ENCODE measurements around the gene SLC25A1. TPM values are rescaled to one million over a fixed set of nuclear protein-coding genes. Genes with fewer than 3 reads are reported as not detected.

Gene SLC25A1
- total and polyA plus RNA-seq, 4 donors = 36.3 to 95.8 (median 48.6) TPM

GRCh38 chr22:19193879-19194278, 15.3 kb upstream of the SLC25A1 start:
- Histone ChIP-seq H3K27me3 (ENCODE audit: control insufficient read depth in 3 of 3, insufficient read depth in 3 of 3, low read length in 2 of 3) (no peaks in the 10 kb centered on the region), H3K27ac (ENCODE audit: low read depth in 1 of 2, low read length in 1 of 2) (no peak overlapping the region), H3K4me1 (ENCODE audit: control insufficient read depth in 5 of 5, insufficient read depth in 5 of 5, low read length in 5 of 5) (no peaks in the 10 kb centered on the region), H3K9me3 (ENCODE audit: control insufficient read depth in 4 of 4, insufficient read depth in 3 of 4, low read length in 3 of 4) (no peaks in the 10 kb centered on the region), H3K36me3 (ENCODE audit: control insufficient read depth in 4 of 4, insufficient read depth in 4 of 4, low read length in 4 of 4) (peaks cover 0 to 4% (median 0%) of the 10 kb centered on the region in 4 donors), H3K4me3 (no peak overlapping the region), H3K9ac (ENCODE audit: insufficient read depth in 1 of 2, low read length in 2 of 2) (no peak overlapping the region)
- TF ChIP-seq CTCF (IDR thresholded peaks at IDR 0.05; ENCODE audit: control extremely low read depth, extremely low read depth) = no peak
- no peak for DNase-seq
- 94 to 98% methylated on average over 6 of the region's 6 CpGs for WGBS, 2 donors
- no peak for ATAC-seq (ENCODE audit: insufficient read depth, low FRiP score)

GRCh38 chr22:19187716-19188563, 9.4 kb upstream of the SLC25A1 start:
- 85 to 93% methylated on average over 6 of the region's 6 CpGs for WGBS, 2 donors
- H3K4me3 ChIP-seq = no peak overlapping the region
- DNase-seq (no peak), ATAC-seq (ENCODE audit: insufficient read depth, low FRiP score) (no peak)
- no peak overlapping the region for H3K9ac ChIP-seq (ENCODE audit: insufficient read depth in 1 of 2, low read length in 2 of 2)
- no peaks in the 10 kb centered on the region for H3K27me3 ChIP-seq (ENCODE audit: control insufficient read depth in 3 of 3, insufficient read depth in 3 of 3, low read length in 2 of 3)
- no peak for TF ChIP-seq CTCF (IDR thresholded peaks at IDR 0.05; ENCODE audit: control extremely low read depth, extremely low read depth)
- H3K36me3 ChIP-seq (ENCODE audit: control insufficient read depth in 4 of 4, insufficient read depth in 4 of 4, low read length in 4 of 4) = no peaks in the 10 kb centered on the region
- no peak overlapping the region for H3K27ac ChIP-seq (ENCODE audit: low read depth in 1 of 2, low read length in 1 of 2)
- peaks cover 0 to 3% (median 0%) of the 10 kb centered on the region in 5 donors for H3K4me1 ChIP-seq (ENCODE audit: control insufficient read depth in 5 of 5, insufficient read depth in 5 of 5, low read length in 5 of 5)
- H3K9me3 ChIP-seq (ENCODE audit: control insufficient read depth in 4 of 4, insufficient read depth in 3 of 4, low read length in 3 of 4) = no peaks in the 10 kb centered on the region

- Histone ChIP-seq H3K9me3 (ENCODE audit: control insufficient read depth in 4 of 4, insufficient read depth in 3 of 4, low read length in 3 of 4) (no peaks in the 10 kb centered on the region), H3K4me1 (ENCODE audit: control insufficient read depth in 5 of 5, insufficient read depth in 5 of 5, low read length in 5 of 5) (peaks cover 0 to 6% (median 0%) of the 10 kb centered on the region in 5 donors), H3K36me3 (ENCODE audit: control insufficient read depth in 4 of 4, insufficient read depth in 4 of 4, low read length in 4 of 4) (no peaks in the 10 kb centered on the region), H3K27me3 (ENCODE audit: control insufficient read depth in 3 of 3, insufficient read depth in 3 of 3, low read length in 2 of 3) (no peaks in the 10 kb centered on the region), H3K4me3 (no peak overlapping the region), H3K9ac (ENCODE audit: insufficient read depth in 1 of 2, low read length in 2 of 2) (no peak overlapping the region), H3K27ac (ENCODE audit: low read depth in 1 of 2, low read length in 1 of 2) (no peak overlapping the region)
- no peak for TF ChIP-seq CTCF (IDR thresholded peaks at IDR 0.05; ENCODE audit: control extremely low read depth, extremely low read depth)
- WGBS, 2 donors = 91 to 93% methylated on average over 20 of the region's 20 CpGs
- ATAC-seq (ENCODE audit: insufficient read depth, low FRiP score) (no peak), DNase-seq (no peak)
Observed at GRCh38 chr22:19184276-19184997, 5.9 kb upstream of the SLC25A1 start.

Data from lung (tissue), 12 donors.